ENCODE results near the gene ALDOC. TPM values are rescaled to one million over a fixed set of nuclear protein-coding genes. Genes with fewer than 3 reads are reported as not detected.
A peak's percentile ranks its signal among the peaks of the same experiment; 100 is the strongest.
"Not testable (repeated sequence)": the region's sequence is repeated elsewhere in the genome, so short reads cannot be mapped to it uniquely, and the experiment has no call there.

ALDOC gene
- total RNA-seq, 1 donor from 2014 or later = 38.6 TPM

GRCh38 chr17:28579526-28579925, 2.8 kb upstream of the ALDOC start:
- H3K79me2 ChIP-seq (ENCODE audit: low read depth) = no peaks in the 10 kb centered on the region
- no peak overlapping the region for H3K9ac ChIP-seq
- TF ChIP-seq EZH2phosphoT487 (IDR thresholded peaks at IDR 0.05) = no peak
- TF ChIP-seq CTCF (IDR thresholded peaks at IDR 0.05) = no peak
- TF ChIP-seq EZH2 (IDR thresholded peaks at IDR 0.05) = no peak
- Mint-ChIP-seq H3K27ac (no peak overlapping the region), H3K9me3 (no peaks in the 10 kb centered on the region), H3K4me1 (peaks cover 12% of the 10 kb centered on the region), H3K4me3 (no peak overlapping the region), H3K36me3 (peaks cover 26% of the 10 kb centered on the region), H3K27me3 (ENCODE audit: insufficient read depth, low read depth) (peaks cover 7% of the 10 kb centered on the region)
- no peak overlapping the region for H3K4me3 ChIP-seq
- H3K27ac ChIP-seq = no peak overlapping the region
- peaks cover 8% of the 10 kb centered on the region for H3K36me3 ChIP-seq
- peaks cover 22% of the 10 kb centered on the region for H4K20me1 ChIP-seq (ENCODE audit: low read depth)
- peaks cover 28% of the 10 kb centered on the region for H3F3A ChIP-seq (ENCODE audit: low read depth)
- no peak overlapping the region for H3K4me2 ChIP-seq
- no peaks in the 10 kb centered on the region for H3K9me3 ChIP-seq (ENCODE audit: low read depth)
- H3K4me1 ChIP-seq = no peaks in the 10 kb centered on the region
- peaks cover 11% of the 10 kb centered on the region for H3K27me3 ChIP-seq
- H2AFZ ChIP-seq (replicated peaks) = no peak overlapping the region
- no peak for DNase-seq (ENCODE audit: low spot score)

GRCh38 chr17:28578246-28579195, 1.8 kb upstream of the ALDOC start:
- no peaks in the 10 kb centered on the region for H3K79me2 ChIP-seq (ENCODE audit: low read depth)
- no peaks in the 10 kb centered on the region for H3K4me1 ChIP-seq
- H3K27ac Mint-ChIP-seq = no peak overlapping the region
- no peak overlapping the region for H3K9ac ChIP-seq
- no peak overlapping the region for H3K4me3 Mint-ChIP-seq
- no peak overlapping the region for H3K4me3 ChIP-seq
- peaks cover 7% of the 10 kb centered on the region for H3K36me3 ChIP-seq
- peaks cover 11% of the 10 kb centered on the region for H3K27me3 ChIP-seq
- H3K27ac ChIP-seq = no peak overlapping the region
- no peak for TF ChIP-seq EZH2phosphoT487 (IDR thresholded peaks at IDR 0.05)
- TF ChIP-seq CTCF (IDR thresholded peaks at IDR 0.05) = no peak
- no peak for TF ChIP-seq EZH2 (IDR thresholded peaks at IDR 0.05)
- H2AFZ ChIP-seq (replicated peaks) = no peak overlapping the region
- peaks cover 12% of the 10 kb centered on the region for H3K4me1 Mint-ChIP-seq
- peaks cover 22% of the 10 kb centered on the region for H4K20me1 ChIP-seq (ENCODE audit: low read depth)
- H3K9me3 ChIP-seq (ENCODE audit: low read depth) = no peaks in the 10 kb centered on the region
- H3K9me3 Mint-ChIP-seq = no peaks in the 10 kb centered on the region
- H3F3A ChIP-seq (ENCODE audit: low read depth) = peaks cover 28% of the 10 kb centered on the region
- H3K4me2 ChIP-seq = no peak overlapping the region
- H3K27me3 Mint-ChIP-seq (ENCODE audit: insufficient read depth, low read depth) = peaks cover 9% of the 10 kb centered on the region
- no peak for DNase-seq (ENCODE audit: low spot score)
- peaks cover 23% of the 10 kb centered on the region for H3K36me3 Mint-ChIP-seq

- peaks cover 23% of the 10 kb centered on the region for H3K36me3 Mint-ChIP-seq
- H3K27ac ChIP-seq = no peak overlapping the region
- no peak overlapping the region for H3K4me2 ChIP-seq
- H3K79me2 ChIP-seq (ENCODE audit: low read depth) = no peaks in the 10 kb centered on the region
- no peak overlapping the region for H3K9ac ChIP-seq
- H3K27me3 Mint-ChIP-seq (ENCODE audit: insufficient read depth, low read depth) = peaks cover 13% of the 10 kb centered on the region
- H3K9me3 Mint-ChIP-seq = no peaks in the 10 kb centered on the region
- peaks cover 14% of the 10 kb centered on the region for H3K4me1 Mint-ChIP-seq
- H4K20me1 ChIP-seq (ENCODE audit: low read depth) = peaks cover 18% of the 10 kb centered on the region
- no peak overlapping the region for H2AFZ ChIP-seq (replicated peaks)
- H3K36me3 ChIP-seq = peaks cover 2% of the 10 kb centered on the region
- H3K4me1 ChIP-seq = no peaks in the 10 kb centered on the region
- peaks cover 19% of the 10 kb centered on the region for H3K27me3 ChIP-seq
- TF ChIP-seq CTCF (IDR thresholded peaks at IDR 0.05) (no peak), EZH2phosphoT487 (IDR thresholded peaks at IDR 0.05) (no peak), EZH2 (IDR thresholded peaks at IDR 0.05) (no peak)
- H3K27ac Mint-ChIP-seq = no peak overlapping the region
- H3K4me3 Mint-ChIP-seq = peak overlapping the region; percentile 83
- H3F3A ChIP-seq (ENCODE audit: low read depth) = peaks cover 29% of the 10 kb centered on the region
- no peak overlapping the region for H3K4me3 ChIP-seq
- DNase-seq (ENCODE audit: low spot score) = no peak
- no peaks in the 10 kb centered on the region for H3K9me3 ChIP-seq (ENCODE audit: low read depth)
Observed at GRCh38 chr17:28577466-28577824, 750 bp upstream of the ALDOC start.

- H2AFZ ChIP-seq (replicated peaks); H3K9ac ChIP-seq; DNase-seq (ENCODE audit: low spot score); H3K9me3 Mint-ChIP-seq; H3K9me3 ChIP-seq (ENCODE audit: low read depth); H3K27ac ChIP-seq; H3K79me2 ChIP-seq (ENCODE audit: low read depth); H3K36me3 ChIP-seq; H3K4me1 ChIP-seq: not testable (repeated sequence)
- peaks cover 23% of the 10 kb centered on the region for H3K36me3 Mint-ChIP-seq
- Histone ChIP-seq H3K27me3 (peaks cover 28% of the 10 kb centered on the region), H3F3A (ENCODE audit: low read depth) (peaks cover 38% of the 10 kb centered on the region), H4K20me1 (ENCODE audit: low read depth) (peaks cover 18% of the 10 kb centered on the region), H3K4me3 (peak overlapping the region; percentile 40), H3K4me2 (peak overlapping the region; percentile 33)
- H3K27me3 Mint-ChIP-seq (ENCODE audit: insufficient read depth, low read depth) = peaks cover 13% of the 10 kb centered on the region
- H3K4me1 Mint-ChIP-seq = peaks cover 21% of the 10 kb centered on the region
- peak overlapping the region; percentile 83 for H3K4me3 Mint-ChIP-seq
- H3K27ac Mint-ChIP-seq = peak overlapping the region; percentile 7
Observed at GRCh38 chr17:28576016-28576415, 679 bp downstream of the ALDOC start.
